ENCODE data around the gene PABPC1L.

GRCh38 chr20:44948513-44948912 is 38.7 kb downstream of the PABPC1L start:
- no peak for TF ChIP-seq POLR2AphosphoS5 (IDR thresholded peaks at IDR 0.05; ENCODE audit: low read depth, low read length)
- no peak for TF ChIP-seq POLR2A (IDR thresholded peaks at IDR 0.05; ENCODE audit: low read depth, low read length)
